GM12878 (cell line): ENCODE measurements around the gene DUSP7. TPM values are rescaled to one million over a fixed set of nuclear protein-coding genes. Genes with fewer than 3 reads are reported as not detected.

Source experiments
- ATAC-seq: fragments of 200-7000 bp; cut with Tn5 transposase; 3 replicates; pipeline ENCODE4 v1.9.1; 2020; ENCODE audit warnings: mild to moderate bottlenecking, moderate library complexity
- BruUV-seq: library from RNA; stranded (reverse); fragments of 400-500 nt; replicated peaks from 2 replicates; lab custom pipeline; 2021; lab: Mats Ljungman, UMichigan
- CTCF ChIA-PET: fragments of 300-600 bp; sonication (Branson Sonifier 250); formaldehyde crosslinking; extraction: SDS; loops from one replicate; lab custom pipeline; 2021; ENCODE audit warnings: inconsistent platforms; lab: Yijun Ruan, JAX
- POLR2A ChIA-PET: fragments of 350-600 bp; formaldehyde crosslinking; extraction: SDS; loops from one replicate; lab custom pipeline; 2021; ENCODE audit warnings: inconsistent platforms; lab: Charles Lee
- RAD21 ChIA-PET: fragments of 300-600 bp; sonication (Branson Sonifier 250); formaldehyde crosslinking; loops from one replicate; lab custom pipeline; 2023; ENCODE audit warnings: antibody characterized with exemption; ENCODE audit not compliant: unreplicated experiment; lab: Charles Lee
- SMC1A ChIA-PET: fragments of 300-600 bp; sonication (Branson Sonifier 250); formaldehyde crosslinking; loops from one replicate; lab custom pipeline; 2023; ENCODE audit not compliant: unreplicated experiment, uncharacterized antibody; lab: Charles Lee
- DNase-seq: peaks from one replicate; pipeline ENCODE4 v3.0.0-alpha.2; 2011; ENCODE audit warnings: low read depth, low spot score
- FAIRE-seq: peaks from 3 replicates; lab custom pipeline; 2011; peaks lifted over from hg19 to GRCh38; lab: Jason Lieb, UNC
- H2AFZ ChIP-seq: 2 replicates; pipeline ENCODE4 v1.6.0; 2011; ENCODE audit warnings: low read depth, low read length, control low read depth; ENCODE audit not compliant: control insufficient read depth
- H3K27ac ChIP-seq: 2 replicates; pipeline ENCODE4 v1.5.1; 2011; ENCODE audit warnings: control low read depth; ENCODE audit not compliant: control insufficient read depth, insufficient read depth
- H3K27me3 ChIP-seq, 2 experiments: replicated peaks in 1 of 2; 2 replicates each; pipeline versions ENCODE4 v1.6.0 to v1.6.1; 2011; ENCODE audit warnings: low read length in 1 of 2; ENCODE audit not compliant: control insufficient read depth in 2 of 2, insufficient read depth in 2 of 2
- H3K36me3 ChIP-seq, 2 experiments: 2 replicates each; pipeline ENCODE4 v1.5.1; 2011; ENCODE audit warnings: low read length in 1 of 2; ENCODE audit not compliant: control insufficient read depth in 2 of 2, insufficient read depth in 2 of 2
- H3K4me1 ChIP-seq: 2 replicates; pipeline ENCODE4 v1.6.1; 2011; ENCODE audit warnings: mild to moderate bottlenecking, low read length, moderate library complexity, mixed read lengths; ENCODE audit not compliant: control insufficient read depth, insufficient read depth
- H3K4me2 ChIP-seq: 2 replicates; pipeline ENCODE4 v1.6.0; 2011; ENCODE audit warnings: control low read depth; ENCODE audit not compliant: control insufficient read depth, insufficient read depth
- H3K4me3 ChIP-seq: fragments of 200-600 bp; sonication (generic); 2 replicates; pipeline ENCODE4 v1.5.1; 2016
- H3K79me2 ChIP-seq: 2 replicates; pipeline ENCODE4 v1.6.0; 2011; ENCODE audit warnings: low read length; ENCODE audit not compliant: control insufficient read depth, insufficient read depth
- H3K9ac ChIP-seq: 2 replicates; pipeline ENCODE4 v1.8.0; 2011; ENCODE audit warnings: low read length, control low read depth, mixed read lengths; ENCODE audit not compliant: control insufficient read depth, insufficient read depth
- H3K9me3 ChIP-seq: replicated peaks from 3 replicates; pipeline ENCODE4 v1.5.1; 2011; ENCODE audit warnings: mild to moderate bottlenecking, low read length; ENCODE audit not compliant: control insufficient read depth, insufficient read depth
- H4K20me1 ChIP-seq: 2 replicates; pipeline ENCODE4 v1.6.0; 2011; ENCODE audit not compliant: control insufficient read depth, insufficient read depth
- BRCA1 ChIP-seq: IDR thresholded peaks from 2 replicates; pipeline ENCODE4 v1.6.1; 2011; ENCODE audit warnings: low read depth, low read length, improper control_type of control experiment
- EGR1 ChIP-seq, 2 experiments: IDR thresholded peaks; 1 replicate in 1 of 2; 2 replicates in 1 of 2; pipeline ENCODE4 v1.6.1; 2011 to 2012; ENCODE audit warnings: low read depth in 2 of 2, low read length in 2 of 2, borderline replicate concordance in 1 of 2, mild to moderate bottlenecking in 1 of 2, moderate library complexity in 1 of 2
- HDGF ChIP-seq: fragments of 450-650 bp; IDR thresholded peaks from 2 replicates; pipeline ENCODE4 v1.6.1; 2016; ENCODE audit warnings: antibody characterized with exemption
- NFIC ChIP-seq: IDR thresholded peaks from 2 replicates; pipeline ENCODE4 v1.6.1; 2012; ENCODE audit warnings: low read depth, mild to moderate bottlenecking, inconsistent platforms, low read length, moderate library complexity
- PAX8 ChIP-seq: fragments of 450-650 bp; IDR thresholded peaks from 2 replicates; pipeline ENCODE4 v1.6.1; 2017; ENCODE audit warnings: mild to moderate bottlenecking, moderate library complexity
- PRDM15 ChIP-seq: fragments of 450-650 bp; formaldehyde crosslinking; IDR thresholded peaks from 2 replicates; pipeline ENCODE4 v1.4.0; 2020; ENCODE audit warnings: mild to moderate bottlenecking, moderate library complexity
- SKIL ChIP-seq: fragments of 450-650 bp; IDR thresholded peaks from 2 replicates; pipeline ENCODE4 v1.6.1; 2017; ENCODE audit warnings: mild to moderate bottlenecking, low read depth, inconsistent platforms; ENCODE audit not compliant: poor library complexity, severe bottlenecking
- USF2 ChIP-seq: IDR thresholded peaks from 2 replicates; pipeline ENCODE4 v1.6.1; 2011; ENCODE audit warnings: low read depth, low read length, improper control_type of control experiment, borderline replicate concordance
- ZNF592 ChIP-seq: fragments of 450-650 bp; IDR thresholded peaks from 2 replicates; pipeline ENCODE4 v1.6.1; 2017; ENCODE audit warnings: mild to moderate bottlenecking, moderate library complexity
- ZNF622 ChIP-seq: fragments of 450-650 bp; IDR thresholded peaks from 2 replicates; pipeline ENCODE4 v1.6.1; 2017; ENCODE audit warnings: mild to moderate bottlenecking, inconsistent platforms
- ZZZ3 ChIP-seq: IDR thresholded peaks from 2 replicates; pipeline ENCODE4 v1.6.1; 2011; ENCODE audit warnings: low read depth; ENCODE audit not compliant: control insufficient read depth, insufficient read length
- WGBS: methylation state at CpG from one replicate; pipeline ENCODE4 v1.1.6; 2016; ENCODE audit warnings: low lambda C conversion rate; ENCODE audit not compliant: insufficient replicate concordance, insufficient coverage; ENCODE audit errors: missing lambda C conversion rate; 5-methylcytosine and 5-hydroxymethylcytosine counted together
- in situ Hi-C: fragments of 300-500 bp; cut with MboI; formaldehyde crosslinking; loops from 9 replicates; pipeline ENCODE4 v1.14.3; 2018; ENCODE audit warnings: mixed read lengths
- intact Hi-C: fragments of 100-400 bp; cut with micrococcal nuclease; formaldehyde crosslinking; loops from one replicate; pipeline ENCODE4 v1.14.2; 2022; ENCODE audit not compliant: unreplicated experiment
- polyA plus RNA-seq, 11 experiments: library from polyadenylated mRNA; depleted of rRNA in 4 of 11; unstranded in 6 of 11; stranded (reverse) in 5 of 11; fragments of >200 nt; fragmentation: Nextera tagmentation in 4 of 11; fragmentation: Illumina TruSeq in 1 of 11; extraction: Ambion mirVana in 4 of 11; extraction: Trizol in 1 of 11; gene quantifications; 1 replicate in 1 of 11; 2 replicates in 10 of 11; pipeline versions ENCODE4 v1.2.1 to v1.2.3, GENCODE V29; 2011 to 2016; ENCODE audit warnings: inconsistent platforms in 2 of 11, missing spikeins in 2 of 11, low read depth in 1 of 11
- total RNA-seq, 4 experiments: library from RNA; depleted of rRNA in 3 of 4; stranded (reverse); fragments of >200 nt in 3 of 4; fragmentation: Illumina TruSeq in 1 of 4; extraction: Trizol in 1 of 4; gene quantifications; 2 replicates each; pipeline versions ENCODE4 v1.2.1 to v1.2.3, GENCODE V29; 2013 to 2021

DUSP7 gene
- total and polyA plus RNA-seq, 10 of the 15 experiments (the other 5 are each of a cell fraction or from before 2014, with no cell fraction given) = 0.73 to 17.0 (median 7.9) TPM

- H3K9ac ChIP-seq = no peak overlapping the region
- over 99% methylated on average over 8 of the region's 8 CpGs for WGBS
- no peak overlapping the region for H2AFZ ChIP-seq
- no peak overlapping the region for H3K4me2 ChIP-seq
- H3K27me3 ChIP-seq = no peaks in the 10 kb centered on the region
- BruUV-seq = no TSS peak
- intact Hi-C loops (no loop called here), in situ Hi-C loops (no loop called here)
- no peaks in the 10 kb centered on the region for H4K20me1 ChIP-seq
- no peak for DNase-seq
- peaks cover 4 to 21% of the 10 kb centered on the region in 2 experiments for H3K36me3 ChIP-seq
- no peak for ATAC-seq
- H3K27ac ChIP-seq = no peak overlapping the region
- H3K4me1 ChIP-seq = peaks cover 15% of the 10 kb centered on the region
- peaks cover 37% of the 10 kb centered on the region for H3K79me2 ChIP-seq
- H3K9me3 ChIP-seq = no peaks in the 10 kb centered on the region
- SMC1A ChIA-PET = interaction anchor here (1.8 to 9.7 kb wide), 5 partner anchors 14 to 78 kb away, joined by 5 to 179 read pairs (median 62); partner anchors contain the start of gene ABHD14B
- CTCF ChIA-PET = interaction anchor here (1.8 to 9.7 kb wide), 9 partner anchors 10 to 92 kb away, joined by 6 to 334 read pairs (median 34); partner anchors contain the start of genes ACY1 and RPL29
- RAD21 ChIA-PET = interaction anchor here (0.8 to 4.5 kb wide), 8 partner anchors 14 to 91 kb away, joined by 3 to 165 read pairs (median 32); no protein-coding TSS in a partner anchor
- POLR2A ChIA-PET = interaction anchor here (1.2 to 3.4 kb wide), 7 partner anchors 15 to 56 kb away, joined by 4 to 21 read pairs (median 5); partner anchors contain the start of gene RPL29
- no peak overlapping the region for H3K4me3 ChIP-seq
- FAIRE-seq = no peak
- TF ChIP-seq USF2 (no peak), ZZZ3 (no peak), PRDM15 (CRISPR knock-in tag) (no peak), EGR1 (IDR thresholded peaks at IDR 0.05; ENCODE audit: borderline replicate concordance in 1 of 2, low read depth in 2 of 2, low read length in 2 of 2) (no peak), ZNF622 (no peak), PAX8 (no peak), NFIC (no peak), HDGF (no peak), ZNF592 (no peak), SKIL (no peak), BRCA1 (no peak)
Observed at GRCh38 chr3:52051444-52051843, 4.9 kb downstream of the DUSP7 start.
